Measurements from ENCODE around the gene PHPT1.

- TF ChIP-seq CTCF (IDR thresholded peaks at IDR 0.05) (no peak), POLR2AphosphoS5 (IDR thresholded peaks at IDR 0.05) (no peak), POLR2A (IDR thresholded peaks at IDR 0.05) (no peak)
These were observed 25.8 kb upstream of the PHPT1 start for GRCh38 chr9:136823136-136824046.

All from sigmoid colon (tissue), 4 donors.